Stimulated activated CD4-positive, alpha-beta T cell treated with anti-CD3 and anti-CD28 coated beads, Interleukin-2, amount 100 ng/mL, for 4 hours (primary cell): ENCODE results near the gene NCKAP5.

ENCODE experiments used
- DNase-seq: peaks from one replicate; pipeline ENCODE4 v3.0.0-alpha.2; 2020; ENCODE audit warnings: low read depth

NCKAP5 gene

GRCh38 chr2:133422931-133423351 is 145.3 kb downstream of the NCKAP5 start:
- no peak for DNase-seq

GRCh38 chr2:133421516-133422324 is 146.5 kb downstream of the NCKAP5 start:
- DNase-seq, result no peak

GRCh38 chr2:133420788-133421187 is 147.5 kb downstream of the NCKAP5 start:
- DNase-seq, result no peak

- no peak for DNase-seq
Measured at GRCh38 chr2:133418671-133419070, 149.6 kb downstream of the NCKAP5 start.

GRCh38 chr2:133418021-133418420 is 150.2 kb downstream of the NCKAP5 start:
- no peak for DNase-seq

- no peak for DNase-seq
Measured at GRCh38 chr2:133417415-133417814, 150.8 kb downstream of the NCKAP5 start.

GRCh38 chr2:133416736-133417135 is 151.5 kb downstream of the NCKAP5 start:
- DNase-seq, result no peak

GRCh38 chr2:133416146-133416545 is 152.1 kb downstream of the NCKAP5 start:
- no peak for DNase-seq

- DNase-seq, result no peak
Measured at GRCh38 chr2:133415210-133415876, 152.9 kb downstream of the NCKAP5 start.

GRCh38 chr2:133414486-133415209 is 153.6 kb downstream of the NCKAP5 start:
- DNase-seq, result no peak

GRCh38 chr2:133413863-133414262 is 154.4 kb downstream of the NCKAP5 start:
- DNase-seq, result no peak

GRCh38 chr2:133412694-133413093 is 155.6 kb downstream of the NCKAP5 start:
- no peak for DNase-seq

- DNase-seq, result no peak
Measured at GRCh38 chr2:133411857-133412256, 156.4 kb downstream of the NCKAP5 start.

GRCh38 chr2:133411101-133411500 is 157.2 kb downstream of the NCKAP5 start:
- DNase-seq, result no peak

GRCh38 chr2:133409581-133410285 is 158.5 kb downstream of the NCKAP5 start:
- no peak for DNase-seq

GRCh38 chr2:133408671-133409070 is 159.6 kb downstream of the NCKAP5 start:
- DNase-seq, result no peak

GRCh38 chr2:133407341-133407740 is 160.9 kb downstream of the NCKAP5 start:
- DNase-seq, result no peak

- no peak for DNase-seq
Measured at GRCh38 chr2:133405252-133405651, 163.0 kb downstream of the NCKAP5 start.

- no peak for DNase-seq
Measured at GRCh38 chr2:133400411-133400810, 167.9 kb downstream of the NCKAP5 start.

- DNase-seq, result no peak
Measured at GRCh38 chr2:133393895-133394294, 174.4 kb downstream of the NCKAP5 start.

- no peak for DNase-seq
Measured at GRCh38 chr2:133390156-133390555, 178.1 kb downstream of the NCKAP5 start.

GRCh38 chr2:133389569-133389968 is 178.7 kb downstream of the NCKAP5 start:
- DNase-seq, result no peak
